H1 (cell line): ENCODE measurements around the gene DCDC1.

Experiments used
- CHD1 ChIP-seq: IDR thresholded peaks from 2 replicates; pipeline ENCODE4 v1.6.1; 2012; ENCODE audit warnings: low read depth, low read length, improper control_type of control experiment
- CHD2 ChIP-seq: IDR thresholded peaks from 2 replicates; pipeline ENCODE4 v1.6.1; 2012; ENCODE audit warnings: low read length, improper control_type of control experiment
- PHF8 ChIP-seq: fragments of 200-600 bp; sonication (generic); conservative IDR thresholded peaks from 2 replicates; pipeline ENCODE4 v1.7.1; 2012; ENCODE audit warnings: low read depth, mild to moderate bottlenecking, inconsistent platforms, low read length, moderate library complexity
- POLR2A ChIP-seq, 2 experiments: IDR thresholded peaks; 1 replicate in 1 of 2; 2 replicates in 1 of 2; pipeline ENCODE4 v1.6.1; 2011; ENCODE audit warnings: low read depth in 2 of 2, low read length in 2 of 2, mild to moderate bottlenecking in 2 of 2; ENCODE audit errors: control extremely low read depth in 1 of 2
- POLR2AphosphoS5 ChIP-seq: IDR thresholded peaks from 2 replicates; pipeline ENCODE4 v1.6.1; 2011; ENCODE audit warnings: low read depth, low read length
- RFX5 ChIP-seq: IDR thresholded peaks from 2 replicates; pipeline ENCODE4 v1.6.1; 2011; ENCODE audit warnings: low read depth, low read length, improper control_type of control experiment, borderline replicate concordance
- SIRT6 ChIP-seq: IDR thresholded peaks from one replicate; pipeline ENCODE4 v1.7.1; 2012; ENCODE audit warnings: low read length, inconsistent platforms
- SRF ChIP-seq: IDR thresholded peaks from 2 replicates; pipeline ENCODE4 v1.6.1; 2011; ENCODE audit warnings: mild to moderate bottlenecking, low read depth, low read length, moderate library complexity
- TAF1 ChIP-seq: IDR thresholded peaks from 2 replicates; pipeline ENCODE4 v1.6.1; 2011; ENCODE audit warnings: mild to moderate bottlenecking, low read depth, low read length
- YY1 ChIP-seq: IDR thresholded peaks from 2 replicates; pipeline ENCODE4 v1.6.1; 2011; ENCODE audit warnings: low read depth, mild to moderate bottlenecking, low read length
- ZNF274 ChIP-seq: IDR thresholded peaks from 2 replicates; pipeline ENCODE4 v1.7.0; 2012; ENCODE audit warnings: low read length, borderline replicate concordance; ENCODE audit errors: extremely low read depth
- TF ChIP-seq, protein P1 (sequence below), 3 experiments: IDR thresholded peaks; 1 replicate in 2 of 3; 2 replicates in 1 of 3; pipeline versions ENCODE4 v1.5.1 to v1.6.1; 2011; ENCODE audit warnings: low read length in 3 of 3, mild to moderate bottlenecking in 3 of 3, inconsistent platforms in 2 of 3, low read depth in 1 of 3, moderate library complexity in 1 of 3; ENCODE audit not compliant: insufficient read depth in 1 of 3; ENCODE audit errors: control extremely low read depth in 1 of 3
- TF ChIP-seq, protein P2 (sequence below): IDR thresholded peaks from 2 replicates; pipeline ENCODE4 v1.6.1; 2011; ENCODE audit warnings: low read length, improper control_type of control experiment
- TF ChIP-seq, protein P3 (sequence below): IDR thresholded peaks from 2 replicates; pipeline ENCODE4 v1.6.1; 2012; ENCODE audit warnings: low read length, inconsistent platforms

DNA sequence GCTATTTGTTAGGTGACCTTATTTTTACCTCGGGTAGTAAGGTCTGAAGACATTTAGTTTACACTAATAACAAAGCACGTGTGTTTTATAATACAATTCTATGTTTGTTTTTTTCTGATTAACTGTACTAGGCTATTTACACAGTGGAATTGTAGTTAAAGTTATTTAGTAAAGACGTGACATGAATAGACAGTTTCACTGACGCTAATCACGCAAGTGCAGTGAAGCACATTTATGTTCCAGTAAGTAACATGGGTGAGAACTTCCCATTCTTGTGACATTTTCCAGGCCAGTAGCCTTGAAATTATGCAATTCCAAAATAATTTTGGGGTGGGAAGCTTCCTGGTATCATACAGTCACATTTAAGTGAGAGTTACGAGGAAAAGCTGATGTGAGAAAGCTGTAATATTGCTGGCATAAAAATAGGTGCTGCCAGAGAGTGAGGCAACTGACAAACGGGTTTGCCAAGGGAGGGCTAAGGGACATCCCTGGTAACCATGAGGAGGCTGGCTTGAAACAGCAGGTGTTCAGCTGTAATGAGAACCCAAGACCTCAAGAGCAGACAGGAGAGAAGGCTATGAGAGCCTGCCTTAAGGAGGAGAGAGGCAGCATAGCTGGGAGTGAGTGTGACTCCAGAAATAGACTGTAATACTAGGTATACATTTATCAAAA is 378.8 kb downstream of the DCDC1 start:
- TF ChIP-seq YY1 (no peak), SIRT6 (no peak), ZNF274 (no peak), POLR2AphosphoS5 (no peak), RFX5 (no peak), CHD2 (no peak), PHF8 (no peak), SRF (no peak), CHD1 (no peak), POLR2A (IDR thresholded peaks at IDR 0.05; ENCODE audit: control extremely low read depth in 1 of 2, low read depth in 2 of 2, low read length in 2 of 2) (no peak), TAF1 (no peak)
- TF ChIP-seq, protein P1, sequence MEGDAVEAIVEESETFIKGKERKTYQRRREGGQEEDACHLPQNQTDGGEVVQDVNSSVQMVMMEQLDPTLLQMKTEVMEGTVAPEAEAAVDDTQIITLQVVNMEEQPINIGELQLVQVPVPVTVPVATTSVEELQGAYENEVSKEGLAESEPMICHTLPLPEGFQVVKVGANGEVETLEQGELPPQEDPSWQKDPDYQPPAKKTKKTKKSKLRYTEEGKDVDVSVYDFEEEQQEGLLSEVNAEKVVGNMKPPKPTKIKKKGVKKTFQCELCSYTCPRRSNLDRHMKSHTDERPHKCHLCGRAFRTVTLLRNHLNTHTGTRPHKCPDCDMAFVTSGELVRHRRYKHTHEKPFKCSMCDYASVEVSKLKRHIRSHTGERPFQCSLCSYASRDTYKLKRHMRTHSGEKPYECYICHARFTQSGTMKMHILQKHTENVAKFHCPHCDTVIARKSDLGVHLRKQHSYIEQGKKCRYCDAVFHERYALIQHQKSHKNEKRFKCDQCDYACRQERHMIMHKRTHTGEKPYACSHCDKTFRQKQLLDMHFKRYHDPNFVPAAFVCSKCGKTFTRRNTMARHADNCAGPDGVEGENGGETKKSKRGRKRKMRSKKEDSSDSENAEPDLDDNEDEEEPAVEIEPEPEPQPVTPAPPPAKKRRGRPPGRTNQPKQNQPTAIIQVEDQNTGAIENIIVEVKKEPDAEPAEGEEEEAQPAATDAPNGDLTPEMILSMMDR (IDR thresholded peaks at IDR 0.05; ENCODE audit: control extremely low read depth in 1 of 3, insufficient read depth in 1 of 3, low read depth in 1 of 3, low read length in 3 of 3) = no peak
- TF ChIP-seq, protein P2, sequence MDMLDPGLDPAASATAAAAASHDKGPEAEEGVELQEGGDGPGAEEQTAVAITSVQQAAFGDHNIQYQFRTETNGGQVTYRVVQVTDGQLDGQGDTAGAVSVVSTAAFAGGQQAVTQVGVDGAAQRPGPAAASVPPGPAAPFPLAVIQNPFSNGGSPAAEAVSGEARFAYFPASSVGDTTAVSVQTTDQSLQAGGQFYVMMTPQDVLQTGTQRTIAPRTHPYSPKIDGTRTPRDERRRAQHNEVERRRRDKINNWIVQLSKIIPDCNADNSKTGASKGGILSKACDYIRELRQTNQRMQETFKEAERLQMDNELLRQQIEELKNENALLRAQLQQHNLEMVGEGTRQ = no peak
- TF ChIP-seq, protein P3, sequence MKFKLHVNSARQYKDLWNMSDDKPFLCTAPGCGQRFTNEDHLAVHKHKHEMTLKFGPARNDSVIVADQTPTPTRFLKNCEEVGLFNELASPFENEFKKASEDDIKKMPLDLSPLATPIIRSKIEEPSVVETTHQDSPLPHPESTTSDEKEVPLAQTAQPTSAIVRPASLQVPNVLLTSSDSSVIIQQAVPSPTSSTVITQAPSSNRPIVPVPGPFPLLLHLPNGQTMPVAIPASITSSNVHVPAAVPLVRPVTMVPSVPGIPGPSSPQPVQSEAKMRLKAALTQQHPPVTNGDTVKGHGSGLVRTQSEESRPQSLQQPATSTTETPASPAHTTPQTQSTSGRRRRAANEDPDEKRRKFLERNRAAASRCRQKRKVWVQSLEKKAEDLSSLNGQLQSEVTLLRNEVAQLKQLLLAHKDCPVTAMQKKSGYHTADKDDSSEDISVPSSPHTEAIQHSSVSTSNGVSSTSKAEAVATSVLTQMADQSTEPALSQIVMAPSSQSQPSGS = no peak
